Upper lobe of right lung (tissue), 1 donor: Measurements from ENCODE around the gene SHISAL1. TPM values are rescaled to one million over a fixed set of nuclear protein-coding genes. Genes with fewer than 3 reads are reported as not detected.

Experiments used
- ATAC-seq: fragments of 200-7000 bp; cut with Tn5 transposase; one replicate; pipeline ENCODE4 v1.9.1; 2020; ENCODE audit warnings: mild to moderate bottlenecking, moderate library complexity
- DNase-seq: peaks from one replicate; pipeline ENCODE4 v3.0.0-alpha.2; 2020
- H3K27ac ChIP-seq: fragments of 200-600 bp; one replicate; pipeline ENCODE4 v1.8.0; 2022
- H3K27me3 ChIP-seq: fragments of 200-600 bp; one replicate; pipeline ENCODE4 v1.8.0; 2022; ENCODE audit warnings: mild to moderate bottlenecking
- H3K36me3 ChIP-seq: fragments of 200-600 bp; one replicate; pipeline ENCODE4 v1.8.0; 2022
- H3K4me1 ChIP-seq: fragments of 200-600 bp; one replicate; pipeline ENCODE4 v1.8.0; 2022
- H3K4me3 ChIP-seq: fragments of 200-600 bp; one replicate; pipeline ENCODE4 v1.8.0; 2022; ENCODE audit warnings: mild to moderate bottlenecking
- H3K9me3 ChIP-seq: fragments of 200-600 bp; one replicate; pipeline ENCODE4 v1.8.0; 2022
- intact Hi-C: fragments of 100-400 bp; cut with DNase I; formaldehyde crosslinking; loops from one replicate; pipeline ENCODE4 v1.11.0; 2022
- total RNA-seq: library from RNA; stranded (reverse); fragmentation: NEBNext Ultra II Directional; extraction: Animal tissue kit (Norgen Biotek cat#: 25700); gene quantifications from one replicate; pipeline ENCODE4 v1.2.1, GENCODE V29; 2021
- TF ChIP-seq, protein P1 (sequence below): fragments of 200-600 bp; IDR thresholded peaks from one replicate; pipeline ENCODE4 v1.8.0; 2022; ENCODE audit warnings: antibody characterized with exemption
- donor health status: DM: no; HTN: yes; CAD: no; lungs with severe emphysema.

The SHISAL1 gene
- total RNA-seq, 1 donor from 2014 or later = 1.0 TPM

DNA sequence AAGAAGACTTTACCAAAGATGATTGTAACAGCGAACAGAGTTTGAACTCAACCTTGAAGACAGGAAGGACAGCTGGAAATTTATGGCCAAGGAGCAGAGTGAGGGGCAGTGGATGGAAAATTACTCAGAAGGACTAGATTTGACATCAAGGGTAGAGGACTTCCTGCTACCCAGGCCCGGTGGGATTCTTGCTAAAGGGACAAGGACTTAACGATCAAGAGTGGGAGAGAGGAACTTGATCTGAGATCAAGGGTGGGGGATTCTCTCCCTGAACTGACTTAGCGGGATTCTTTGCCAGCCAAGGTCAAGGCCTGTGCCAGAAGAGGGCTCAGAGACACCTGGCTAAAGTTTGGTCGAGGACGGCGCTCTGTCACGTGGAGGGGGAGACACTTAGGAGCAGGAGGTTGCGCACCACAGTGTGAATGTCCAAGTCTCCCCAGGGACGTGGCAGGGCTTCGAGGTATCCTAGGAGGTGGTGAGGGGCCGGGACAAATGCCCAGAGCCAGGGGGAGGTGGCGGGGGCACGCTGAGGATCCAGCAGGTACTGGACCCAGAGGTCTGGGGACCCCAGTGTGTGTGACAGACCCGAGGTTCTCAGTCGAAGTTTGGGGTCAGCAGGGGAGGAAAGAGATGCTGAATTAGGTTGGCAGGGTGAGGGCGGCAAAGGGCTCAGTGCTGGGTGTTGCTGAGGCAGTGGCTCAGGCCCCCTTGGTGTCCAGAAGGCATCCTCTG is 46.1 kb upstream of the SHISAL1 start:
- Histone ChIP-seq H3K4me3 (no peak overlapping the region), H3K27me3 (no peaks in the 10 kb centered on the region), H3K36me3 (no peaks in the 10 kb centered on the region), H3K4me1 (peaks cover 23% of the 10 kb centered on the region), H3K9me3 (no peaks in the 10 kb centered on the region), H3K27ac (no peak overlapping the region)
- TF ChIP-seq, protein P1, sequence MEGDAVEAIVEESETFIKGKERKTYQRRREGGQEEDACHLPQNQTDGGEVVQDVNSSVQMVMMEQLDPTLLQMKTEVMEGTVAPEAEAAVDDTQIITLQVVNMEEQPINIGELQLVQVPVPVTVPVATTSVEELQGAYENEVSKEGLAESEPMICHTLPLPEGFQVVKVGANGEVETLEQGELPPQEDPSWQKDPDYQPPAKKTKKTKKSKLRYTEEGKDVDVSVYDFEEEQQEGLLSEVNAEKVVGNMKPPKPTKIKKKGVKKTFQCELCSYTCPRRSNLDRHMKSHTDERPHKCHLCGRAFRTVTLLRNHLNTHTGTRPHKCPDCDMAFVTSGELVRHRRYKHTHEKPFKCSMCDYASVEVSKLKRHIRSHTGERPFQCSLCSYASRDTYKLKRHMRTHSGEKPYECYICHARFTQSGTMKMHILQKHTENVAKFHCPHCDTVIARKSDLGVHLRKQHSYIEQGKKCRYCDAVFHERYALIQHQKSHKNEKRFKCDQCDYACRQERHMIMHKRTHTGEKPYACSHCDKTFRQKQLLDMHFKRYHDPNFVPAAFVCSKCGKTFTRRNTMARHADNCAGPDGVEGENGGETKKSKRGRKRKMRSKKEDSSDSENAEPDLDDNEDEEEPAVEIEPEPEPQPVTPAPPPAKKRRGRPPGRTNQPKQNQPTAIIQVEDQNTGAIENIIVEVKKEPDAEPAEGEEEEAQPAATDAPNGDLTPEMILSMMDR = no peak
- ATAC-seq = no peak
- DNase-seq = peak; percentile 34
- intact Hi-C loops = no loop called here

DNA sequence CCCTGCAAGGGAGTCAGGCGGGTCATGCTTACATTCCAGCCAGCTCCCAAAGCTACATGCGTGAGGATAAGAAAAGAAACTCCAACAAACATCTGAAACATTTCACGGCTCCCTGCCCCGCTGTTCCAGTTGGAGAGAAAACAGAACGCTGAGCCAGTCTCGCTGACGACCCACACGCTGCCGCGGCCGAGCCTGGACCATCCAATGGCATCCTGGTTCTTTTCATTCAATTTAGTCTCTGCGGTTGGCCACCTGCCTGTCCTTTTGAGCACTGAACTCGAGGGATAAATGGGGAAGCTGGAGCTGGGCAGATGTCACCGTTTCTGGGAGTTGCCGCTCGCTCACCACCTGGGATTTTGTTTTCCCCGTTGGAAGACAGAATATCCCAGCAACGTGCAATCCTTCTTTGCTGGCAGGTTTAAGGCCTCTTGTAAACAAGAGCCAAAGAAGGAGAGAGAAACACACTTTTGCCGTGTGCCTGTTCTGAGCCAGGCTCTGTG is 45.3 kb upstream of the SHISAL1 start:
- ATAC-seq = no peak
- Histone ChIP-seq H3K9me3 (no peaks in the 10 kb centered on the region), H3K27me3 (no peaks in the 10 kb centered on the region), H3K4me1 (peaks cover 16% of the 10 kb centered on the region), H3K4me3 (no peak overlapping the region), H3K27ac (no peak overlapping the region), H3K36me3 (no peaks in the 10 kb centered on the region)
- intact Hi-C loops = no loop called here
- TF ChIP-seq, protein P1 = no peak
- DNase-seq = peak; percentile 59

DNA sequence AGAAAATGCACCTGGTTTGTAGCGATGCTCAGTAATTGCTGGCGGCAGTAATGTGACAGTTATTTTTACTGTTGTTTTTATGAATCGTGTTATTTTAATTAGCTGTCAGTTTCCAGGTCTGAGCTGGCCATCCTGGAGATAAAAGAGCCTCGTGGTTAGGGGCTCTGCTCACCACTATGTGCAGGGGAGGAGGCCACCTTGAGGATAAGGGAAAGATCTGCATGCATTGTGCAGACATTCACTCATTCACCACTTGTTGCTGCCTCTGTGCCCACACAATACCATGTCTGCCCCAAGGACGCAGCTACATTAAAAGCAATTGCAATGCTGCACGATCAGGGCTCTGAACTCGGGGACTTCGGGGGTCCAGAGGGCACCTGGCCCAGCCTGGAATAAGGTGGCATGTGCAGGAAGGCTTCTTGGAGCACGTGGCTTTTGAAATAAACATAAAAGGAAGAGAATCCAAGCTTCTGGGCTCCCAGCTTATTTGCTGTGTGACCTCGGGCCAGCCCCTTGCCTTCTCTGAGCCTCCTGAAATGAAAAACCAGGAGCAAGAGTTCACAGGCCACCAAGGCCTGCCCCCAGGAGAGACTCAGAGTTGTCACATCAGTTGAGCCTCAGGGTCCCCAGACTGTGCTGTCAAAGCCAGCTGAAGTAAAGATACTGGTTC is 44.7 kb upstream of the SHISAL1 start:
- Histone ChIP-seq H3K36me3 (no peaks in the 10 kb centered on the region), H3K27ac (no peak overlapping the region), H3K4me1 (peaks cover 12% of the 10 kb centered on the region), H3K27me3 (no peaks in the 10 kb centered on the region), H3K4me3 (no peak overlapping the region), H3K9me3 (no peaks in the 10 kb centered on the region)
- intact Hi-C loops = no loop called here
- DNase-seq = no peak
- no peak for ATAC-seq
- TF ChIP-seq, protein P1 = no peak

DNA sequence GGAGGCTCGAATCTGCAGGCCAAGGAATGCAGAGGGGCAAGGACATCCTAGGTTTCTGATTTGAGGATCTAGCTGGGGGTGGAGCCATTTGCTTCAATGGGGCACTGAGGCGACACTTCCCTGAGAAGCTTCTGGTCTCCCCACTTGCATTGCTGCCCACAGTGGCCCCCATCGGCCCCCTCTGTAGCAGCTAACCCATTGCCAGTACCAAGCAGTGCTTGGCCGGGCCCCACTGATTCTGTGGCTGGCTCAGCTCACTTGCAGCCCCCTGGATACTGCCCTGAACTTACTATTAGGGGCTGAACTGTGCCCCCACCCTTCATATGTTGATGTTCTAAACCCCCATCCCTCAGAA is 42.9 kb upstream of the SHISAL1 start:
- Histone ChIP-seq H3K9me3 (no peaks in the 10 kb centered on the region), H3K36me3 (no peaks in the 10 kb centered on the region), H3K4me3 (no peak overlapping the region), H3K27me3 (no peaks in the 10 kb centered on the region), H3K4me1 (peaks cover 15% of the 10 kb centered on the region), H3K27ac (no peak overlapping the region)
- intact Hi-C loops = no loop called here
- TF ChIP-seq, protein P1 = no peak
- ATAC-seq (no peak), DNase-seq (peak; percentile 40)

DNA sequence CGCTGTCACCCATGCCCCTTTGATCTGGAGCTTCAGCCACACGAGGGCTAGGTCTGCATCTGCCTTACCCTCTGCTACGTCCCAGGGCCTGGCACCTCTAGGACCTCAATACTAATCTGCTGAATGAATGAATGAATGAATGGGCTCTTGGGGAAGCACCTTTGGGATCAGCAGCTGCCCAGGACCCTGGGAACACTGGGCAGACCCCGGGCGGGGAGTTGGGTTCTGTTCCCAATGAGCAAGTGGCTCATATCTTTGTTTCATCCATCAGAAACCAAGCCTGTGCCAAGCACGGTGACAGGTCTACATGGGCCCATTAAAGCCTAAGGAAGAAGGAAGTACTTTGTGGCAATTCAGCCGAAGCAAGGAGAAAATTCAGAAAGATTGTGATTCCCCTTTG is 41.5 kb upstream of the SHISAL1 start:
- Histone ChIP-seq H3K9me3 (no peaks in the 10 kb centered on the region), H3K36me3 (no peaks in the 10 kb centered on the region), H3K4me3 (no peak overlapping the region), H3K27ac (no peak overlapping the region), H3K4me1 (peaks cover 7% of the 10 kb centered on the region), H3K27me3 (no peaks in the 10 kb centered on the region)
- DNase-seq (peak; percentile 10), ATAC-seq (no peak)
- TF ChIP-seq, protein P1 = no peak
- intact Hi-C loops = no loop called here
